GM18951 (cell line): Measurements from ENCODE around the gene RNASE13.
"Not testable (repeated sequence)": the region's sequence is repeated elsewhere in the genome, so short reads cannot be mapped to it uniquely, and the experiment has no call there.

Experiments
- POLR2A ChIP-seq: IDR thresholded peaks from 4 replicates; pipeline ENCODE4 v1.6.1; 2011; ENCODE audit warnings: mild to moderate bottlenecking; ENCODE audit not compliant: insufficient read length, insufficient read depth; ENCODE audit errors: extremely low read depth
- in situ Hi-C: fragments of 300-500 bp; cut with MboI; formaldehyde crosslinking; loops from one replicate; pipeline ENCODE4 v1.12.0; 2022; ENCODE audit warnings: low sequenced_read_pairs, mixed read lengths, inconsistent platforms; ENCODE audit not compliant: unreplicated experiment

Gene RNASE13

GRCh38 chr14:21042918-21043317 lies 8.3 kb upstream of the RNASE13 start:
- no peak for TF ChIP-seq POLR2A

GRCh38 chr14:21041676-21042433 lies 7.2 kb upstream of the RNASE13 start, which contains the start of gene RNASE7:
TSS of gene RNASE7 (plus strand) at chr14:21042362. CDS start at chr14:21042993, 631 bp downstream.
- no peak for TF ChIP-seq POLR2A
- in situ Hi-C loops, result no loop called here

More at GRCh38 chr14:21042918-21043317, 8.3 kb upstream of the RNASE13 start:
- in situ Hi-C loops, result no loop called here

GRCh38 chr14:21040941-21041340 lies 6.3 kb upstream of the RNASE13 start:
- in situ Hi-C loops, result not testable (repeated sequence)

- in situ Hi-C loops, result no loop called here
- TF ChIP-seq POLR2A, result no peak
Measured at GRCh38 chr14:21040370-21040925, 5.8 kb upstream of the RNASE13 start.

GRCh38 chr14:21039585-21040369 lies 5.2 kb upstream of the RNASE13 start:
- in situ Hi-C loops, result no loop called here

GRCh38 chr14:21038441-21039422 lies 4.1 kb upstream of the RNASE13 start:
- no peak for TF ChIP-seq POLR2A
- in situ Hi-C loops, result no loop called here

More at GRCh38 chr14:21039585-21040369, 5.2 kb upstream of the RNASE13 start:
- no peak for TF ChIP-seq POLR2A

- no peak for TF ChIP-seq POLR2A
- in situ Hi-C loops, result no loop called here
Measured at GRCh38 chr14:21037156-21037555, 2.5 kb upstream of the RNASE13 start.

- no peak for TF ChIP-seq POLR2A
- in situ Hi-C loops, result no loop called here
Measured at GRCh38 chr14:21036751-21037150, 2.1 kb upstream of the RNASE13 start.

- in situ Hi-C loops, result no loop called here
- no peak for TF ChIP-seq POLR2A
Measured at GRCh38 chr14:21033133-21033698, 1.4 kb downstream of the RNASE13 start.

GRCh38 chr14:21032326-21033132 lies 2.1 kb downstream of the RNASE13 start:
- in situ Hi-C loops, result no loop called here
- no peak for TF ChIP-seq POLR2A

- in situ Hi-C loops, result no loop called here
- TF ChIP-seq POLR2A, result no peak
Measured at GRCh38 chr14:21030531-21030930, 4.1 kb downstream of the RNASE13 start.

GRCh38 chr14:21029917-21030316 lies 4.7 kb downstream of the RNASE13 start, which contains the start of gene TPPP2:
TSS of gene TPPP2 (plus strand) at chr14:21030217. CDS start at chr14:21030582, 365 bp downstream.
- in situ Hi-C loops, result no loop called here
- TF ChIP-seq POLR2A, result no peak

GRCh38 chr14:21026988-21027315 lies 7.7 kb downstream of the RNASE13 start:
- in situ Hi-C loops, result no loop called here
- TF ChIP-seq POLR2A, result no peak
